Stimulated activated naive CD4-positive, alpha-beta T cell (primary cell): ENCODE measurements around the gene FRG2.
"Not testable (repeated sequence)": the region's sequence is repeated elsewhere in the genome, so short reads cannot be mapped to it uniquely, and the experiment has no call there.

Source experiments
- DNase-seq, 6 experiments: peaks; one replicate each; lab custom pipeline; 2025; lab: John Stamatoyannopoulos, UW

The FRG2 gene

DNA sequence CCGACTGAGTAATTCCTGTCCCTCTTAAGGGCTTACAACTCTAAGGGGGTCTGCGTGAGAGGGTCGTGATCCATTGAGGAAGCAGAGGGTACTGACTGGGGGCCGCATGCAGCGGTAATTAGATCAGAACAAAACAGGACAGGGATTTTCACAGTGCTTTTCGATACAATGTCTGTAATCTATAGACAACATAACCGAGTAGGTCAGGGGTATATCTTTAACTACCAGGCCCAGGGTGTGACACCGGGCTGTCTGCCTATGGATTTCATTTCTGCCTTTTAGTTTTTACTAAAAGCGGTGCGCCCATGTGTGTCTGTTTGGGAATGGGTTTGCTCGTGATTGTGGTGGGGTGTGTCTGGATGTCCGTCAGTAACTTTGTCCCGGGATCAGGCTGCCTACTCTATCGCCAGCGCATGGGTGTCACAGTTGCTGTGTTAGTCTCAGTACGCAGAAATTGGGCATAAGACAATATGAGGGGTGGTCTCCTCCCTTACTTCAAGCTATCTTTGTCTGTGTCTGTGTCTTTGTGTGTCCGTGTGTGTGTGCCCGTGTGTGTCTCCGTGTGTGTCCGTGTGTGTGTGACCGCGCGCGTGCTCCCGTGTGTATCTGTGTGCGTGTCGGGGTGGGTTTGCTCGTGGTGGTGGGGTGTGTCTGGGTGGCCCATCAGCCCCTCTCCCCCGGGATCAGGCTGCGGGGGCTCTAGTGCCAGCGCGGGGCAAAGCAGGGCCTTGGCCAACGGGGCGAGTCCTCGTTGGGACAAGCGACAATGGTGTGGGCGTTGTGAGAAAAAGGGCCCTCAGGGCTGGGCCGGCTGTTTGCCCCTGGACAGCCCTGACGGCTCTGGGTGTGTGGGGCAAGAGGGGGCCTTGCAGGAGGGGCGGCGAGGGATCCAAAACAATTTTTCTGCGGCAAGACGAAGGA is 10.4 kb downstream of the FRG2 start:
- DNase-seq = no peak

DNA sequence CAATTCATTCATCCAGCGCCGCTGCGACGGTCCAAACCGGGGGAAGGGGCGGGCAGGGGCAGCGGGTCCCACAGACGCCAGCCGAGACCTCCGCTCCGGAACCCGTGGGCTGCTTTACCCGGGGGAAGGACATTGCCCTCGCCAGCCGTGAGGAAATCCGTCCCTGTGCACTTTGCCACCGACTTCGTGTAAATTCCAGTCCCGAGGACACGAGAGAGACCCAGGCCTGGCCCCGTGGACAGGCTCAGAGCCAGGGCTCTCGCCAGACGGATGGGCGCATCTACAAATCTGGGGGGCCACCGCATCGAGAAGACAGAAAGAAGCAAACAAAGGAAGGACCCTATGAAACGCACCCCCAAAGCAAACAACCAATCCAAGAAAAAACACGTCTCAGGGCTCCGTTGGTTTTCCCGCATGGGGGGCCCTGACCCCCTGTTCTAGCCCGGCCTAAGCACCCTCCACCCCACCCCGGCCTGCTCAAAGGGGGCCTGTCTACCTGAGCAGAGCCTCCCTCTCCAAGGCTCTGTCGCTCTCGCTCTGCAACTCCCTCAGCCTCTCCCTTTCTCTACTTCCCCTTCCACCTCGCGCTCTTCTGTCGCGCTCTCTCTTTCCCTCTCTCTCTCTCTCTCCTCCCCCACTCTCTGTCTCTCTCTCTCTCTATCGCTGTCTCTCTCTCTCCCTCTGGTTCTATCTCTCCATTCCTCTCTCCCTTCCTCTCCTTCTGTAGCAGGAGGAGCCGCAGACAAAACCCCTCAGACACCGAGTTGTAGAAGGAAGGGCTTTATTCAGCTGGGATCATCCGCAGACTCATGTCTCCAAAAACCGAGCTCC is 11.3 kb downstream of the FRG2 start:
- no peak for DNase-seq

DNA sequence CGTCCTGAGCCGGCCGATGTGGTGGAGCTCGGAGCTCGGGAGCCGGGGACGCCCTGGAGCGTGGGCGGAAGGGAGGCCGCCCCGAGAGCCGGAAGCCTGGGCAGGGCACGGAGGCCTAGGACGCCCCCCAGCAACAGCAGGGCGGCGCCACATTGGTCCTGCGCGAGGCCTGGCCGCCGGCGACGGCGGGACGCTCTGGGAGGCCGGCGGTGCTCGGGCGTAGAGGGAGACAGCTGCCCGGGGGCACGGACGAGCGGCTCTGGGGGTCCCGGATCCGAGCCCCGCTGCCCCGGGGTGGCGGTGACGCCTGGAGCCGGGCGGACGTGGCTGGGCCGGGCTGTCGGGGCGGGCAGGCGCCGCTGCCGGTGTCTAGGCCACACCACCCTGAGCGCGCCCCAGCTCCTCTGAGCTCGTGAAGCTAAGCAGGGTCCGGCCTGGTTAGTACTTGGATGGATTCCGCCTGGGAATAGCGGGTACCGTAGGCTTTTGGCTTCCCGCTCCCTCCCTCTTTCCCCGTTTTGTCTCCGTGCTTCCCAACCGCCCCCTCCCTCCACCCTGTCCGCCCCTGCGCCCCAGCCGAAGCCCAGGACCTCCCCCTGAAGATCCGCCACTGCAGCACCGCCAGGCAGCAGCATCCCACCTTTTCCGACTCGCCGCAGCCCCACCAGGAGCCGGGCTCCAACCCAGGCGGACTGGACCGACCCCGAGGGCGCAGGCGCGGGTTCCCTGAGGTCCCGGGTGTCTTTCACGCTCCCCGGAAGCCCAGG is 12.1 kb downstream of the FRG2 start:
- DNase-seq = no peak

DNA sequence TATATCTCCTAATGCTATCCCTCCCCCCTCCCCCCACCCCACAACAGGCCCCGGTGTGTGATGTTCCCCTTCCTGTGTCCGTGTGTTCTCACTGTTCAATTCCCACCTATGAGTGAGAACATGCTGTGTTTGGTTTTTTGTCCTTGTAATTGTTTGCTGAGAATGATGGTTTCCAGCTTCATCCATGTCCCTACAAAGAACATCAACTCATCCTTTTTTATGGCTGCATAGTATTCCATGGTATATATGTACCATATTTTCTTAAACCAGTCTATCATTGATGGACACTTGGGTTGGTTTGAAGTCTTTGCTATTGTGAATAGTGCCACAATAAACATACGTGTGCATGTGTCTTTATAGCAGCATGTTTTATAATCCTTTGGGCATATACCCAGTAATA is 37.1 kb downstream of the FRG2 start:
- not testable (repeated sequence) for DNase-seq

DNA sequence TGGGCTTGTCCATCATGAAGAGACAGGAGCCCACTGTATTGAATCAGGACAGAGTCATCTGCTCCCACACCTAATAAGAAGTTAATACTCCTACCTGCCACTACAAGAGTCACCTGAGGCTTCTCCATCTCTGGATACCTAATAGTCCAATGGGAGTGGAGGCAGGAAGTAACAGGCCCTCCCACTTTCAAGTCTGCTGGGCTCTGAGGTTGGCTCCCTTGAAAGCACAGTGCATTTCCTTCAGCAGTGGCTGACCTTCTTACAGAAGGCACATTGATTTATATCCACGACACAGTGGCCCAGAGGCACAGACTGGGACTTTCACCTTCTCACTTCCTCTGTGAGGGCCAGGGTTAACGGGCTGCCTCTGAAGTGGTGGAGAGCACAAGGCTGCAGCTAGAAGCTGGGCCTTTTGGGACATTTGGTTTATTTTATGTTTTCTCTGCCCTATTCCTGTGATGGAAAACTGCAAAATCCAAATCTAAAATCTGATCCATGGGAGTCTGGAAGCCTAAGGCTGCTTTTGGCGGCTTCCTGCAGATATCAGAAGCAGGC is 38.1 kb downstream of the FRG2 start:
- no peak for DNase-seq

DNA sequence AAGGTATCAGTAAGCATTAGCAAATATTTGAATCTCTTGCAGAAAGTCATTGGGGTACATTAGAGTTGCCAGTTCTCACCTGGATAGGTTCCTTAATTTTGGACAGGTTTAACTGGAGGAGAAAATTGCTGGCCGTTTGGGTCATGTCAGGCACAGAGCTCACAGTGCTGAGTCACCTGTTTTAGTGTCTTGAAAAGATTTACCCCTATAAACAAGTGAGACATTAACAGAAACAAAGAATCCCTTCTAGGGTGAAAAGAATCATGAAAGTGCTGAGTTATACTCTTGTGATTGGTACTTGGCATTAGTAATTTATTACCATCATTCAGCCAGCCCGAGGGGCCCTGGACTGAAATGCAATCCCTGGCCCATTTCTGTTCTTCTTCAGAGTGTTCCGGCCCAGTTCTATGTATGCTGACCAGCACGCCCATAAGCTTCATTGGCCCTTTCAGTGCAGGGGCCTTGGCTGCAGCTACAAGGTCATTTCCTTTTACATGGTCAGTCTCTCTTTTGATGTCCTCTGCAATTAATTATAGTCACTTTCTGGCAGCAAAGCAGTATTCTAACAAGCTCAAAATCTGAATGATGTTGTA is 41.3 kb downstream of the FRG2 start:
- not testable (repeated sequence) for DNase-seq

DNA sequence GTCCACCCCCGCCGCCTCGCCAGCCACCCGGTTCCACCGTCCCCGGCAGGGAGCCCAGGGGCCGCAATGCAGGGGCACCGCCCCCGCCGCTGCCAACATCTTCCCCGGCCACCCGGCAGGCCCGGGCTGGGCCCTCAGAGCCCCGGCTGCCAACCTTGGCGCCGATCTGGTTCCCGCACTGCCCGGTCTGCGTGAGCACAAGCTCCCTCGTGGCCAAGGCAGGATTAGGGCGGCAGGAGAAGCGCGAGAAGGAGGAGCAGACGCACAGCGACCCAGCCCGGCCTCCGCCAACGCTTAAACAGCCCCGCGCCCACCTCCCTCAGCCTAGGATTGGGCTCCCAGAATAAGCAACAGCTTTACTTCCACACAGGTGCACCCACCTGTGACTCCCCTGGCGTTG is 42.4 kb downstream of the FRG2 start:
- not testable (repeated sequence) for DNase-seq

DNA sequence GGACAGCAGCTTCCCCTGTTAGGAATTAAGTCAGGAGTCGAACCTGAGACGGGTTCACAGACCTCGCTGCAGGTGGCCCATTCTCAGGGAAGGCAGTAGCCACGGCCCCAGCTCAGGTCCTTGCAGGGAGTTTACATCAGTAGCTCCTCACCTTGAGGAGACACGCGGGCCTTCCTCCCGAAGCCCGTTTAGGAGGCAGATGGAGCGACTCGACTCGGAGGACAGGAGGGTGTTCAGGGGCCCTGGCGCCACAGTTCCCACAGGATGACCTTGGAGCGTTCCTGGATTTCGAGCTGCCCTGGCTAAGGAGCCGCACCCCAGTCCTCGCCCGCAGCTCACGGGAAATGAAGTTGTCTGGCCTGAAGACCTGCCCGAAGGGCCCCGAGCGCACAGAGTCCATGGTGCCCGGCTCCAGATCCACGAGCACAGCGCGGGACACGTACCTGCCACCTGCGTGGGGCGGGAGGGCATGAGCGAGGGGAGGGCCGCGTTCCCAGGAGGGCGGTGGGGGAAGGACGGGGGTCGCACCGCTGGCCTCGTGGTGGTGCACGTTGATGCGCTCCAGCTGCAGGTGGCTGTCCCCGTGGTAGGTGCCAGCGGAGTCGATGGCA is 43.0 kb downstream of the FRG2 start:
- not testable (repeated sequence) for DNase-seq

DNA sequence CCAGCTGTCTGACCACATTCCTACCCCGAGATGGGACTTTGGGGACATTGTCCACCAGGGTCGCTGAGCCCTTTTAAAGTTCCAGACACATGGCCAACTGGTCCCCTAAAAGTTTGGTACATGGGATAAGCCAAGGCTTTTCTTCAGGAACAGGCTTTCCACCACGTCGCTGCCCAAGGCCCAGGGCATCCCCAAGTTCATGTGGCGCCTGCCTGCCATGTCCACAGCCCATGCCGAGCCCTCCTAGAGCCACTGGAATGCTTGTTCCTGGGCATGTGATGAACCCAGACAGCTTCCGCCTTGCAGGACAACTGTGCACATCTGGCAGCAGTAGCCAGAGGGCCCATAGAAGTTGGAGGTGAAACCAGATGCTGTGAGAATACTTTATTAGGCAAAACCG is 45.1 kb downstream of the FRG2 start:
- no peak for DNase-seq

DNA sequence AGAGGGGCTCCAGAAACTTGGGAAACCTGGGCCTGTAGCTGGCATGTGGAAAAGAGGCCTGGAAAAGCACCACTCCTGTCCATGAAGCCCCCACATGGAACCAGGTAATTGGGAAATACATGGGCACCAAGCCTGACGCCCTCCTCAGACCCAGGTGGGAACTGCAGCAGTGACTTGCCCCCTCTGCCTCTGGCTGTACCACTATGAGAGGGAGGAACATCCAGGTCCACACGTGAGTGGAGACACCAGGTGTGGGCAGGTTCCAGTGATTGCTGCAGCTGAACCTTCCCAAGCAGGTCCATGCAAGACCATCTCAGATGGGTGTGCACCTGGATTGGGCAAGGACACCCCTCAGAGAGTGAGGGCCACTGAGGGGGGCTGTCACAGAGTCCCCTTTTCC is 46.8 kb downstream of the FRG2 start:
- DNase-seq = not testable (repeated sequence)

DNA sequence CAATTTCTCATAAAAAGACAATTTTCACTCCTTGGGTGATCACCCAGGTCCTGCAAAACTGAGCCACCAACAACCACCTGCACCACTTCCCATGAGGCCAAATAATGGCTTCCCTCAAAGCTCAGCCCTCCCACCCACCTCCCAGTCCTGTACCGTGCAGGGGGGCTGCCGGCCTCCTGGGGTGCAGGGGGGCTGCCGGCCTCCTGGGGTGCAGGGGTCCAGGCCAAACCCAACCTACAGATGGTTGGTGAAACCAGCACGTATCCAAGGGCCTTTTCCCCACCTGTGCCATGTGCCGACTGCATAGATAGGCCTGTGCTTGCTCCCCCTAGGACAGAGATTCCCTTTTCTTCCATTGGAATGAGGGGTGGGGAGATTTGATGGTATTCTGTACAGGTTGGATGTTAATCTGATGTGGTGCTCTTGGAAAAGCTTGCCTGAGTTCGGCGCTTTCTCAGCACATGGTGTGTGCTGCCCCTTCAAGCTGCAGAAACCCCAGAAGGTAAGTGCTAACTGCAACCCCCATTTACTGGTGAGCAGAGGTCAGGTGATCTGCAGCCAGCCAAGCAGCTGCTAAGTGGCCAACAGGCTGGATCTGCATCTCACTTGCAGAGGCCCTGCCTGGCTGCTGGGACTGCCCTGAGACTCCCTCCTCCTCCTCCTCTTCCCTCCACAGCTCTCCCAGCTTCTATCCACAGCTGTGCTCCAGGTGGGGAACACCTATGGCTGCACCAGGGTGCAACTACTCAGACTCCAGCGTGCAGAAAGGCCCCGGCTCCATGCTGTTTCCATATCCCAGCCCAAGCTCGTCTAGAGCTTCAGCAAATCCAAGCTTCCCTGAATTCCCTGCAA is 47.6 kb downstream of the FRG2 start:
- DNase-seq = no peak
